ENCODE data around the gene FRMD4A.

The FRMD4A gene

DNA sequence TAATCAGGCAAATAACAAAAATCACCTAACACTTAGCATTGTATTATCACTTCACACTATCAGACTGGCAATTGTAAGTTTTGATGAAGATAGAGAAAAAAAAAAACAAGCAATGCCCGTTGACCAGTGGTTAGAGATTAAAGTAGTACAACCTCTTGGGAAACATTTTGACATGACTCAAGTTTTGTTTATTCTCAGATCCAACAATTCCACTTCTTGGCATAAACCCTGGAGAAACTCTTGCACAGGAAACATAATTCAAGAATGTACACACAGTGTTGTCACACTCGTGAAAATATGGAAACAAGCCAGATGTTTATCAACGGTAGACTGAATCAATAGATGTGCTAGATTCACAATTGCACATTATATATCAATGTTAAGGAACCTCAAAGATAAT lies 37.2 kb downstream of the FRMD4A start:
- no peak for DNase-seq (ENCODE audit: low spot score)

DNA sequence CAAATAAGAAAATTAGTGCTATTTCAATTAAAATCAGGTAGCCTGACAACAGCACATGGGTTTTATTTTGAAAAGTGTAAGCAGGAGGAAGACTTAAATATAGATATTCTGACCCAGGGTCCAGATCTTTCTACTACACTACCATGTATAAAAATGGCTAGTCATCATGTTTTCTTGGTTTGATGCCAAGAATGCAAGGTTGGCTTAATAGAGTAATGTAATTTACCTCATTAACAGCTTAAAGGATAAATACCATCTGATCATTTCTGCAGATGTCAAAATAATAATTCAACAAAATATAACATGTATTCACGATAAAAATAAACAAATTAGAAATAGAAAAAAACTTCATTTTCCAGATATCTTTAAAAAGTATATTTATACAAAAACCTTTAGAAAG lies 39.4 kb downstream of the FRMD4A start:
- DNase-seq (ENCODE audit: low spot score) = no peak

- DNase-seq (ENCODE audit: low spot score) = no peak
These were observed 44.7 kb downstream of the FRMD4A start for GRCh38 chr10:14285941-14286560.

DNA sequence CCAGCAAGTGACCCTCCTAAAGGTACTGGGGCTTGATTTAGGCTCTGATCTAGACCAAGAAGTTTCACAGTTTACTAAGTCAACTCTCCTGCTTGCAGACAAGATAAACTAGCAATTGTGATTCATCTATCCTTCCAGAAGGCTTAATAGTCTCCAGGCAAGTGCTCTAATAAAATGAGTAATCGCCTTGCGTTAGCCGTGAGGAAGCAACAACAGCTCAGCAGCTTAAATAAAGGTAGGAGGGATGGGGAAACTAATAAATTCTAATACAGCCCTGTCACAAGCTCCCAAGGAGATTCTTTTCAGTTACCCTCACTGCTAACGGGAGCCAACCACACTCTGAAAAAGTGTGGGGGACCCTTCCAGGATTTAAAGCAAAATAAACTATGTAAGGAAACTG lies 48.4 kb downstream of the FRMD4A start:
- DNase-seq (ENCODE audit: low spot score) = no peak

- no peak for DNase-seq (ENCODE audit: low spot score)
These were observed 52.2 kb downstream of the FRMD4A start for GRCh38 chr10:14278533-14278932.

- no peak for DNase-seq (ENCODE audit: low spot score)
These were observed 54.5 kb downstream of the FRMD4A start for GRCh38 chr10:14276210-14276609.

GRCh38 chr10:14271621-14272020 lies 59.1 kb downstream of the FRMD4A start:
- DNase-seq (ENCODE audit: low spot score) = no peak

- DNase-seq (ENCODE audit: low spot score) = no peak
These were observed 60.4 kb downstream of the FRMD4A start for GRCh38 chr10:14270370-14270769.

DNA sequence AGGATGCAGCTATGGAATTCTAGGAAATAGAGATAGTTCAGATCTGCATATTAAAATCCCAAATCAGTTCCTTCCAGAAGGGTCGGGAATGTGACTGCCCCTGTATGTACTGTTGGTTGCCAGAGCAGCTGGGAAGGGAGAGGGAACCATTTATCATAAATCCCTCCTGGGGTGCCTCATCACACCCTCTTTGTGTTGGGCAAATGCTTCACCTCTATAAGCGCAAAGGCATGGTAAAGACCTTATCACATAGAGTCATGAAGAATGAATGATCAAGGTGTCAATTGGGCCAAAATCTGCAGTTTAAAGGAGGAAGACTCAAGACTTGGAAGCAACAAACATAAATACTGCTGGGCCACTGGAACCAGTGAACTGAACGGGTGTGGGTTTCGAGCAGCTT lies 65.0 kb downstream of the FRMD4A start:
- no peak for DNase-seq (ENCODE audit: low spot score)

DNA sequence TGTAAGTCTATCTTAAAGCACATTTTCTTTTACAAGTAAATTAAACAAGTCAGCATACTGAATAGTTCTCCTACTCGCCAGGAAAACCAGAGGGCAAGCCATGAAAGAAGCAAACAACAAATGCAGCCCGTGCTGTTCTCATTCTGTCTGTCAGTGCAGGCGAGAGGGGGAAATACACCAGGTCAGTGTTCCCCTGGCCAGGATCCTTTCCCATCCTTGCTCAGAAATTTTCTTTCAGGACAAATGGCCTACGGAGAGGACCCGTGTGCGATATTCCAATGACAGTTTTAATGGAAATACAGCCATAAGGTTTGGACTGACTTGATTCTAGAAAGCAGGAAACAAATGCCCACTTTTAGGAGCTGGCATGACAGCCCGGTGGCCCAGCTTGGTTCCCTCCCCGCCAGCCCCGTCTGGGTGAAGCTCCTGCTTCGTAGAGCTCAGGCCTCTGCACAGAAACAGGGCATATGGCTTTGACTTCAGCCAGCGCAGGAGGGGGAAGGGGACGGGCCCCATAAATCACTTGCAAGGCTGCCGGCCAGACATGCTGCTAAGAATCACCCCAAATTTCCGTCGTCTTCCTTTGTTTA lies 67.8 kb downstream of the FRMD4A start:
- DNase-seq (ENCODE audit: low spot score) = no peak

DNA sequence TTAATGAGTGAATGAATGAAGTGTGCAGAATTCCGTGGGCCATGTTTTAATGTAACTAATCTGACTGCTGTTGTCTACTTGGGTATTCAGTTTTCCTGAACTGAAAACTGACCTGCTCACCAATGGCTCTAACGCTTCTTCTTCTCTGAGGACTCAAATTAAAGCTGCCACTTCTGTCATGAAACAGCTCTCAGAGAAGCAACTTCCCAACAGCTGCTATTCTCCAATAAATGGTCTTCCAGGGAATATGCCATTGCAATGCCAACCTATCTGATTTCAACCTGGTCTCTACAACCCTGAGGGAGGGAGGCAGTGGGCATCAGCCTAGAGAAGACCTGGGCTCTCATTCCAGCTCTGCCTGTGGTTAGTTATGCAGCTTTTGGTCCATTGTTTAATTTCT lies 69.4 kb downstream of the FRMD4A start:
- DNase-seq (ENCODE audit: low spot score) = no peak

- no peak for DNase-seq (ENCODE audit: low spot score)
These were observed 70.8 kb downstream of the FRMD4A start for GRCh38 chr10:14259696-14260566.

DNA sequence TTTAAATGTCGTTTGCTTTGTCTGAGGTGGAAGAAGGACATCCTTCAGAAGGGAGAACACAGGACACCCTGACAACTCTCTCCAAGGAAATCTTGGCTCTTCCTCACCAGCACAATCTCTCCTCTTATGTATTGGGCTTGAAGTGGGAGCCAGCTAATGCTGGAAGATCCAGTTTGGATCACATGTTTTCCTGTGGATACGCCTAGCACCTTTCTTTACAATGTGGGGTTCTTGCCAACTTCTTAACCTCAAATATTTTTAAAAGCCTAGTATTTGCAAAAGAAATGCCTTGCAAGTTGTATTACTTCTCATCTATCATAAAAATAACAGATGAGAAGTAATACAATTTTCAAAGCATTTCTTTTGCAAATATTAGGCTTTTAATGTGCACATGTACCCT lies 76.4 kb downstream of the FRMD4A start:
- DNase-seq (ENCODE audit: low spot score) = no peak

GRCh38 chr10:14253711-14254110 lies 77.0 kb downstream of the FRMD4A start:
- DNase-seq (ENCODE audit: low spot score) = no peak

- no peak for DNase-seq (ENCODE audit: low spot score)
These were observed 77.6 kb downstream of the FRMD4A start for GRCh38 chr10:14253079-14253478.

- DNase-seq (ENCODE audit: low spot score) = no peak
These were observed 80.1 kb downstream of the FRMD4A start for GRCh38 chr10:14250496-14251076.

GRCh38 chr10:14247377-14248116 lies 83.2 kb downstream of the FRMD4A start:
- no peak for DNase-seq (ENCODE audit: low spot score)

- DNase-seq (ENCODE audit: low spot score) = peak; percentile 13
These were observed 85.9 kb downstream of the FRMD4A start for GRCh38 chr10:14244801-14245211.

- no peak for DNase-seq (ENCODE audit: low spot score)
These were observed 86.6 kb downstream of the FRMD4A start for GRCh38 chr10:14244147-14244546.

DNA sequence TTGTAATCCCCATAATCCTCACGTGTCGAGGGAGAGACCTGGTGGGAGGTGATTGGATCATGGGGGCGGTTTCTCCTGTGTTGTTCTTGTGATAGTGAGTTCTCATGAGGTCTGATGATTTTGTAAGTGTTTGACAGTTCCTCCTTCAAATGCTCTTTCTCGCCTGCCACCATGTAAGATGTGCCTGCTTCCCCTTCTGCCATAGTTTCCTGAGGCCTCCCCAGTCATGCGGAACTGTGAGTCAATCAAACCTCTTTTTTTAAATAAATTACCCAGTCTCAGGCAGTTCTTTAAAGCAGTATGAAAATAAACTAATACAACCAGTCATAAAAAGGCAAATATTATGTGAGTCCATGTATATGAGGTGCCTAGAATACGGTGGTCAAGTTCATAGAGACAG lies 87.5 kb downstream of the FRMD4A start:
- no peak for DNase-seq (ENCODE audit: low spot score)

- DNase-seq (ENCODE audit: low spot score) = no peak
These were observed 89.5 kb downstream of the FRMD4A start for GRCh38 chr10:14241196-14241595.

Measured in kidney capillary endothelial cell (primary cell).